Measurements from ENCODE around the gene ZNF430.

GRCh38 chr19:21052902-21053301 lies 32.4 kb downstream of the ZNF430 start:
- TF ChIP-seq CTCF (IDR thresholded peaks at IDR 0.05): no peak
- no peak for TF ChIP-seq POLR2A (IDR thresholded peaks at IDR 0.05)
